C4-2B (cell line): Measurements from ENCODE around the gene NUFIP1.

Experiments
- CTCF ChIP-seq: fragments of 450-650 bp; conservative IDR thresholded peaks from 2 replicates; pipeline ENCODE4 v1.5.1; 2017; ENCODE audit warnings: mild to moderate bottlenecking
- ZFX ChIP-seq: fragments of 450-650 bp; IDR thresholded peaks from 2 replicates; pipeline ENCODE4 v1.6.1; 2017

- TF ChIP-seq CTCF (no peak), ZFX (no peak)
Observed at GRCh38 chr13:44934724-44935123, 54.5 kb downstream of the NUFIP1 start.
